ENCODE data around the gene OTOG.

OTOG gene

DNA sequence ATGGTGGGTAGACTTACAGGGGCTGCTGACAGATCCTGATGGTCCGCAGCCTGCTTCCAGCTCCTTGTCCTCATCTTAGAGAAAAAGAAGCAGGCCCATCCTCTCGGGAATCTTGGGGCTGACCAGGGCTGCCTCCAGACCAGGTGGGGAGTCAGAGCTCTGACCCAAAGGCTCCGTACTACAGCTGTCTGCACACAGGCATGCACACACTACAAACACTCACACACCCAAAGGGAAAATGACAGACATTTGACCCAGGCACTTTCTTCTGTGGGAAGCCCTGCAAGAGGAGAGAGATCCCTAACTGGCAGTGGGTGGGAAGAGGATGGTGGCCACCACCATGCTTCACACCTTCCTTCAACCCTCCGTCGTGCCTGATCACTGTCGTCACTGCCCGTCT lies 125.4 kb downstream of the OTOG start:
- no peak for DNase-seq (ENCODE audit: low read depth, low spot score)
- no peak overlapping the region for H3K27ac ChIP-seq

- no peak overlapping the region for H3K27ac ChIP-seq
- no peak for DNase-seq (ENCODE audit: low read depth, low spot score)
Observed at GRCh38 chr11:17673951-17674350, 126.9 kb downstream of the OTOG start.

DNA sequence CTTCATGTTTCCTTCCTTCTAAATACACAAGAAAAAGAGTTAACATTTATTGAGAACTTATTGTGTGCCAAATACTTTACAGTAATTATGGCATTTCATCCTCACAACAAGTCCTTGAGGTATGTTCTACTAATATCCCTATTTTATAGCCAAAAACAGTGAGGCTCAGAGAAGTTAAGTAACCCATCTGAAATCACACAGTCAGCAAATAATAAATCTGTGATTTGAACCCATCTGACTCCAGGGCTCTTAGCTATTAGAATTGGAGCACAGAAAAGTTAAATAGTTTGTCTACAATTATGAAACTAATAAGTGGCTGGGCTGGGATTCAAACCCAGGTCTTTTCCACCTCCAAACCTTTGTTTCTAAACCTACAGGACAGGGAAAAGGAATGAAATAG lies 135.8 kb downstream of the OTOG start:
- H3K27ac ChIP-seq: no peak overlapping the region
- DNase-seq (ENCODE audit: low read depth, low spot score): no peak

DNA sequence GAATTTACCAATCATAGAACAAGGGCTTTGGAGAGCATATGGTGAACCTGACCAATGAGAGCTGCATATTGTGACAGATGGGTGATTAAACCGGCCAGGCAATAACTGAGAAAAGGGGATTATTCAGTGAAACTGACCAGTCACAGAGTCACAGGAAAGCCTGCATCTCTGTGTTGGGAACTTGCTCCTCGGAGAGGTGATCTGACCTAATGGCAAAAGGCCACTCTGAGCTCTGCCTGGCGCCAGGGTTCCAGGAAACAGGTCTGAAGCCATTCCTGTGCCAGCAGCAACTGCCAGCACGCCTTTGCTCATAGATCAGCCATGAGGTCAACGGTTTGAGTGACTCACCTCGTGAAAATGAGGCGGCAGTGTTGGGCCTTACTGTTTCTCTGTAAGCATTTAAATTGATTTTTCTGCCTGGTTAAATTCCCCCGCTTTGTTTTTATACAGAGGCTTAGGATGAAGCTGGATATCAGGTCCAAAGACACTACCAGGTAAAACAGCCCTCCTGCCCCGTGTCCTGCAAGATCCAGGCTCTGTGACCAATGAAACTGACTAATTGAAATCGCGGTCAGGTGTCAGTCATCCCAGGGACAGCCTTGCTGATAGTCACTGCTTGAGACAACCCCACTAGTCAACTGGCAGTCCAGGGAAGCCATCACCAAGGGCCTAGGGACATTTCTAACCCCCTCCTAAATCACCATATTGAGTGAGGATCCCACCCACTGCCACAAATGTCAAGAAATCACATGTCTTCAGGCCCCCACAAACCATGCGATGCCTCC lies 136.5 kb downstream of the OTOG start:
- DNase-seq (ENCODE audit: low read depth, low spot score): no peak
- no peak overlapping the region for H3K27ac ChIP-seq

DNA sequence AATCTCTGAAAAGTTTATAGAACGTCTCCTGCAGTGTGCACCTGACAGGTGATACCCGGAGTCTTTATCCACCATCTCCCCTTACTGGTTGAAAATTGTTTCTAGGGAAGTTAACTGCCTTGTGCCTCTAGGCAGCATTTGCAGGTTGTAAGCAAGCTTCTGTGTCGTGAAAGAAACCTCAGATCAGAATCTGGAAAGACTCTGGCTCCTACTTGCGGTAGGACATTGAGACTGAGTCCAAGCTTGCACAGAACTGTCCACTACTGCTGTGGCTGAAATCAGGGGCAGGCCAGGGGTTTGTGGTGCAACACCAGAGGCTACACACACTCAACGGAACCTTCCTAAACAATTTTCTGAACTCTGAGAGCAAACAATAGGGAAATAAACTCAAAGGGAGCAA lies 137.5 kb downstream of the OTOG start:
- H3K27ac ChIP-seq: no peak overlapping the region
- DNase-seq (ENCODE audit: low read depth, low spot score): no peak

GRCh38 chr11:17686231-17686980 lies 139.3 kb downstream of the OTOG start:
- no peak for DNase-seq (ENCODE audit: low read depth, low spot score)
- no peak overlapping the region for H3K27ac ChIP-seq

DNA sequence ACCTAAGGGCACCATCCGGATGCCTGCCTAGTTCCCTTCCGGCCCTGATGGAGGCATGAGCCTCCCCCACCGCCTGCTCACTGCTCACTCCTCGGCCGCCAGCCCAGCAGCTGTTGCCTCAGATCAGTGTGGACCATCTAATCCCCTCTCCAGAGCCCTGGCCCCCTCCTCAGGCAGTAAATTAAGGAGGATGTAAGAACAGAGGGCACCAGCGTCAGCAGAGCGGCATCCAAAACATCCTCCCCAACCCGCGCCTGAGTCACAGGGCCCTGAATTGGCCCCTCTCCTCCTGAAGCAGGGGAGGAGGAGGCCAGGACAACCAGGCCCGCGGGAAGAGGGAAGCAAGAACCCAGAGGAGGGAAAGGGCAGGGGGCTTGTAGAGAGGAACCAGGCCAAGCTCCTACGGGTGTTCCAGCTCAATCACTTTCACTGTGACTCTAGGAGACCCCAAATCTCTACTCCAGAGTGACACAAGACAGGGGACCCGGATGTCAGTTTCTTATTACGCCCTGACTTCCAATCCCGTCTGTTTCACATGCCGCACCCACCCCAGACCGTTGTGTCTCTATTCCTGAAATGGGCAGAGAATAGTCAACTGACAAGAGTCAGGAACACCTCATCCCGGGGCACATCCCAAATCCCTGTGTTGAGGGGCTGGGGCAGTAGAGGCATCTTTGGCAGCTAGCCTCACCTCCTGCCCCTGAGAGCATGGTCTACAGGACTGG lies 141.0 kb downstream of the OTOG start:
- H3K27ac ChIP-seq: no peak overlapping the region
- no peak for DNase-seq (ENCODE audit: low read depth, low spot score)

DNA sequence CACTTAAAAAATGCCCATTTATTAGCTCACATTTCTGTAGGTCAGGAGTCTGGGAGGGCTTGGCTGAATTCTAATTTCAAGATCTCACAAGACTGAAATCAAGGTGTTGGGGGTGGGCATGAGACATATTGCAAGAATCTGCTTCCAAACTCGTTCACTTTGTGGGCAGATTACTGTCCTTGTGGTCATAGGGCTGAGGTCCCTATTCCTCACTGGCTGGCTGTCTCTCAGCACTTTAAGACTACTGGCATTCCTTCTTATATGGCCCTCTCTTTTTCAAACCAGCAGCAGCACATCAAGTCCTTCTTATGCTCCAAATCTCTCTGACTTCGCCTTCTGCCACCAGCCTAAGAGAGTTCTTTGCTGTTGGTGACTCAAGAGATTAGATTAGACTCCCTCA lies 144.5 kb downstream of the OTOG start:
- no peak for DNase-seq (ENCODE audit: low read depth, low spot score)
- H3K27ac ChIP-seq: no peak overlapping the region

GRCh38 chr11:17691976-17692375 lies 144.9 kb downstream of the OTOG start:
- H3K27ac ChIP-seq: no peak overlapping the region
- no peak for DNase-seq (ENCODE audit: low read depth, low spot score)

- H3K27ac ChIP-seq: no peak overlapping the region
- DNase-seq (ENCODE audit: low read depth, low spot score): no peak
Observed at GRCh38 chr11:17692931-17693330, 145.9 kb downstream of the OTOG start.

- DNase-seq (ENCODE audit: low read depth, low spot score): no peak
- no peak overlapping the region for H3K27ac ChIP-seq
Observed at GRCh38 chr11:17693531-17693930, 146.5 kb downstream of the OTOG start.

GRCh38 chr11:17694494-17695110 lies 147.5 kb downstream of the OTOG start:
- H3K27ac ChIP-seq: no peak overlapping the region
- DNase-seq (ENCODE audit: low read depth, low spot score): no peak

GRCh38 chr11:17695454-17696441 lies 148.7 kb downstream of the OTOG start:
- H3K27ac ChIP-seq: no peak overlapping the region
- DNase-seq (ENCODE audit: low read depth, low spot score): no peak

- no peak for DNase-seq (ENCODE audit: low read depth, low spot score)
- H3K27ac ChIP-seq: no peak overlapping the region
Observed at GRCh38 chr11:17696741-17697140, 149.7 kb downstream of the OTOG start.

Data from epithelial cell of prostate (primary cell).